HCT116 (cell line): ENCODE results near the gene LRRC15. TPM values are rescaled to one million over a fixed set of nuclear protein-coding genes. Genes with fewer than 3 reads are reported as not detected.

Experiments
- ATAC-seq: fragments of 200-7000 bp; cut with Tn5 transposase; 2 replicates; pipeline ENCODE4 v1.9.1; 2020; ENCODE audit warnings: mild to moderate bottlenecking, moderate library complexity
- BruUV-seq: library from RNA; stranded (reverse); fragments of 400-500 nt; replicated peaks from 2 replicates; lab custom pipeline; 2021; lab: Mats Ljungman, UMichigan
- CTCF ChIA-PET: fragments of 300-600 bp; sonication (Branson Sonifier 250); formaldehyde crosslinking; loops from one replicate; lab custom pipeline; 2021; ENCODE audit warnings: antibody characterized with exemption; lab: Charles Lee
- POLR2A ChIA-PET: fragments of 300-600, 350-600 bp; sonication (Branson Sonifier 250); formaldehyde crosslinking; loops from one replicate; lab custom pipeline; 2021; ENCODE audit warnings: antibody characterized with exemption; lab: Charles Lee
- RAD21 ChIA-PET, 2 experiments: fragments of 300-600 bp; sonication (Branson Sonifier 250); formaldehyde crosslinking; loops; one replicate each; lab custom pipeline; 2023; ENCODE audit warnings: low total read pairs in 2 of 2; ENCODE audit not compliant: uncharacterized antibody in 2 of 2, unreplicated experiment in 2 of 2, low non-redundant PET in 1 of 2; lab: Charles Lee
- DNase-seq: peaks from one replicate; pipeline ENCODE4 v3.0.0-alpha.2; 2010; ENCODE audit warnings: low read depth, low spot score
- H2AFZ ChIP-seq: fragments of 200-600 bp; shearing (Covaris generic), sonication (generic); 2 replicates; pipeline ENCODE4 v1.6.1; 2017; ENCODE audit warnings: low read depth, mixed run types, mixed read lengths, antibody characterized with exemption, low read length; ENCODE audit not compliant: poor library complexity, severe bottlenecking
- H3K27ac ChIP-seq: 2 replicates; pipeline ENCODE4 v1.5.1; 2012; ENCODE audit warnings: low read depth, low read length
- H3K27me3 ChIP-seq: fragments of 200-600 bp; sonication (generic); 2 replicates; pipeline ENCODE4 v1.6.1; 2016; ENCODE audit warnings: mixed run types, low read length, mixed read lengths; ENCODE audit not compliant: insufficient read depth
- H3K36me3 ChIP-seq, 2 experiments: fragments of 200-500 bp in 1 of 2; fragments of 200-600 bp in 1 of 2; sonication (Bioruptor generic) in 1 of 2; sonication (generic) in 1 of 2; 2 replicates each; pipeline versions ENCODE4 v1.5.1 to v1.6.1; 2014 to 2016; ENCODE audit warnings: low read length in 2 of 2, inconsistent platforms in 1 of 2, mixed read lengths in 1 of 2, mixed run types in 1 of 2; ENCODE audit not compliant: insufficient read depth in 2 of 2, control insufficient read depth in 1 of 2
- H3K4me1 ChIP-seq, 2 experiments: fragments of 200-600 bp in 1 of 2; sonication (generic) in 1 of 2; 2 replicates each; pipeline versions ENCODE4 v1.5.1 to v1.6.1; 2012 to 2017; ENCODE audit warnings: low read length in 2 of 2, inconsistent platforms in 1 of 2, mild to moderate bottlenecking in 1 of 2, mixed read lengths in 1 of 2, mixed run types in 1 of 2, moderate library complexity in 1 of 2; ENCODE audit not compliant: insufficient read depth in 2 of 2, control insufficient read depth in 1 of 2
- H3K4me2 ChIP-seq: fragments of 200-600 bp; sonication (generic); 2 replicates; pipeline ENCODE4 v1.6.1; 2017; ENCODE audit warnings: mixed run types, low read length, mixed read lengths
- H3K4me3 ChIP-seq, 2 experiments: fragments of 200-600 bp in 1 of 2; sonication (generic) in 1 of 2; replicated peaks in 1 of 2; 2 replicates each; pipeline ENCODE4 v1.5.1; 2011 to 2016; ENCODE audit warnings: low read length in 2 of 2, control low read depth in 1 of 2, low read depth in 1 of 2, mild to moderate bottlenecking in 1 of 2, mixed read lengths in 1 of 2, mixed run types in 1 of 2
- H3K79me2 ChIP-seq: fragments of 200-600 bp; sonication (generic); 2 replicates; pipeline ENCODE4 v1.6.1; 2017; ENCODE audit warnings: mild to moderate bottlenecking, mixed run types, low read length, moderate library complexity, mixed read lengths; ENCODE audit not compliant: insufficient read depth
- H3K9ac ChIP-seq: fragments of 200-600 bp; sonication (generic); 2 replicates; pipeline ENCODE4 v1.6.1; 2016; ENCODE audit warnings: low read length, mixed read lengths
- H3K9me2 ChIP-seq: fragments of 200-600 bp; sonication (generic), shearing (Covaris generic); 2 replicates; pipeline ENCODE4 v1.6.1; 2017; ENCODE audit warnings: mixed run types, mild to moderate bottlenecking, moderate library complexity; ENCODE audit not compliant: insufficient read depth
- H3K9me3 ChIP-seq, 2 experiments: fragments of 200-500 bp in 1 of 2; fragments of 200-600 bp in 1 of 2; sonication (Bioruptor generic) in 1 of 2; sonication (generic) in 1 of 2; 2 replicates each; pipeline ENCODE4 v1.6.1; 2014 to 2017; ENCODE audit warnings: low read length in 2 of 2, mixed read lengths in 2 of 2, inconsistent platforms in 1 of 2, low read depth in 1 of 2, mild to moderate bottlenecking in 1 of 2, mixed run types in 1 of 2, moderate library complexity in 1 of 2; ENCODE audit not compliant: control insufficient read depth in 1 of 2, insufficient read depth in 1 of 2
- H4K20me1 ChIP-seq: fragments of 200-600 bp; sonication (generic), shearing (Covaris generic); 2 replicates; pipeline ENCODE4 v1.6.1; 2017; ENCODE audit warnings: mixed run types, mild to moderate bottlenecking, moderate library complexity; ENCODE audit not compliant: insufficient read depth
- CBX3 ChIP-seq: IDR thresholded peaks from 2 replicates; pipeline ENCODE4 v1.6.1; 2012; ENCODE audit warnings: low read depth
- EGR1 ChIP-seq: IDR thresholded peaks from 2 replicates; pipeline ENCODE4 v1.6.1; 2012; ENCODE audit warnings: low read depth
- ELF1 ChIP-seq: IDR thresholded peaks from 2 replicates; pipeline ENCODE4 v1.6.1; 2012; ENCODE audit warnings: low read depth, borderline replicate concordance
- EZH2 ChIP-seq: fragments of 200-600 bp; sonication (generic); IDR thresholded peaks from 2 replicates; pipeline ENCODE4 v1.6.1; 2017; ENCODE audit warnings: antibody characterized with exemption, mixed run types
- FOSL1 ChIP-seq: IDR thresholded peaks from 2 replicates; pipeline ENCODE4 v1.6.1; 2012; ENCODE audit warnings: low read depth
- JUND ChIP-seq: IDR thresholded peaks from 2 replicates; pipeline ENCODE4 v1.6.1; 2012
- POLR2A ChIP-seq: IDR thresholded peaks from 2 replicates; pipeline ENCODE4 v1.7.0; 2011; ENCODE audit warnings: borderline replicate concordance; ENCODE audit not compliant: insufficient read depth, insufficient read length; ENCODE audit errors: extremely low read depth
- POLR2AphosphoS5 ChIP-seq: IDR thresholded peaks from 2 replicates; pipeline ENCODE4 v1.6.1; 2011; ENCODE audit warnings: mild to moderate bottlenecking, low read depth, low read length, moderate library complexity
- RAD21 ChIP-seq: IDR thresholded peaks from 2 replicates; pipeline ENCODE4 v1.6.1; 2012; ENCODE audit warnings: low read depth, mild to moderate bottlenecking
- SIN3A ChIP-seq: IDR thresholded peaks from 2 replicates; pipeline ENCODE4 v1.6.1; 2012; ENCODE audit warnings: low read depth
- SP1 ChIP-seq: IDR thresholded peaks from 2 replicates; pipeline ENCODE4 v1.6.1; 2012; ENCODE audit warnings: low read depth
- SRF ChIP-seq: IDR thresholded peaks from 2 replicates; pipeline ENCODE4 v1.6.1; 2012; ENCODE audit warnings: low read depth
- TCF7L2 ChIP-seq: IDR thresholded peaks from 2 replicates; pipeline ENCODE4 v1.7.0; 2011; ENCODE audit warnings: borderline replicate concordance, inconsistent platforms; ENCODE audit not compliant: insufficient read depth, insufficient read length; ENCODE audit errors: extremely low read depth
- YY1 ChIP-seq: IDR thresholded peaks from 2 replicates; pipeline ENCODE4 v1.6.1; 2011; ENCODE audit warnings: low read length, low read depth, moderate library complexity, mild to moderate bottlenecking; ENCODE audit not compliant: insufficient replicate concordance; ENCODE audit errors: extremely low read depth
- ZBTB33 ChIP-seq: IDR thresholded peaks from 2 replicates; pipeline ENCODE4 v1.6.1; 2011; ENCODE audit warnings: mild to moderate bottlenecking, low read length, moderate library complexity; ENCODE audit not compliant: insufficient replicate concordance; ENCODE audit errors: extremely low read depth
- ZNF274 ChIP-seq: fragments of 200-500 bp; sonication (Bioruptor generic); IDR thresholded peaks from 2 replicates; pipeline ENCODE4 v1.6.1; 2014; ENCODE audit warnings: mild to moderate bottlenecking, low read depth, low read length, inconsistent platforms
- intact Hi-C: fragments of 100-400 bp; cut with micrococcal nuclease; formaldehyde crosslinking; loops from 2 replicates; pipeline ENCODE4 v1.10.0; 2022
- total RNA-seq: library from RNA; stranded (reverse); gene quantifications from one replicate; pipeline ENCODE4 v1.2.1, GENCODE V29; 2021; ENCODE audit not compliant: unreplicated experiment
- TF ChIP-seq, protein P1 (sequence below): IDR thresholded peaks from 2 replicates; pipeline ENCODE4 v1.6.1; 2012
- TF ChIP-seq, protein P2 (sequence below), 3 experiments: fragments of 200-600 bp in 1 of 3; sonication (generic) in 1 of 3; IDR thresholded peaks in 2 of 3; conservative IDR thresholded peaks in 1 of 3; 2 replicates each; pipeline ENCODE4 v1.5.1; 2012 to 2017; ENCODE audit warnings: low read depth in 2 of 3, low read length in 2 of 3, antibody characterized with exemption in 1 of 3, borderline replicate concordance in 1 of 3, control low read depth in 1 of 3, mild to moderate bottlenecking in 1 of 3, mixed read lengths in 1 of 3, mixed run types in 1 of 3, moderate library complexity in 1 of 3; ENCODE audit not compliant: insufficient read depth in 1 of 3

Gene LRRC15
- total RNA-seq, 1 experiment from 2014 or later, result not detected

DNA sequence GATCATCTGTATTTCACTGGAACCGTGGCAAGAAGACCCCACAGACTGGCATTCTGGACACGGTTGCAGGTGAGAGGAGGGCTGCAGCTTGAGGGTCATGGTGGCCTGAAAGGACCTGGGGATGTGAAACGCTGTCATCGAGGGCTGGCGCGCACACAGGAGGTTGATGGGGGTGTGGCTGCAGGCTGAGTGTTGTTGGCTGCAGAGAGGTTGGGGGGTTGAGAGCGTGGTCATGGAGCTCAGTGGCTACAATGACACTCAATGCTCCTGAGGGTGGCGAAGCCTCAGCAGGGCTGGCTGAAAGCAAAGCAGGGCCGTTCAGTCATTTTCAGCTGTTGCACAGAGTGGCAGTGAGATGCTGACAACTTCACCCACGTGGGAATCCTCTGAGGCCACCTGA is 39.4 kb downstream of the LRRC15 start:
- no TSS peak for BruUV-seq
- no peak for ATAC-seq
- DNase-seq, result no peak
- H3K4me1 ChIP-seq, result peaks cover 19 to 64% of the 10 kb centered on the region in 2 experiments; a peak in 3 of 4 replicates
- H3K9me3 ChIP-seq, result peaks cover 0 to 13% of the 10 kb centered on the region in 2 experiments; a peak in 1 of 4 replicates
- H4K20me1 ChIP-seq, result no peaks in the 10 kb centered on the region
- ChIA-PET RAD21 (no interaction called here), CTCF (interaction anchor here (1.9 kb wide), 1 partner anchor 14 kb away, joined by 14 read pairs; no protein-coding TSS in a partner anchor), POLR2A (no interaction called here)
- H3K79me2 ChIP-seq, result no peaks in the 10 kb centered on the region
- H3K4me2 ChIP-seq, result no peak overlapping the region; the same call in 1 of the 2 replicates
- intact Hi-C loops, result loop anchor here (5.0 to 10.0 kb wide), 4 partner anchors 242 to 1185 kb away; partner anchors contain the start of gene LSG1
- no peak overlapping the region for H2AFZ ChIP-seq
- no peak overlapping the region for H3K27ac ChIP-seq
- no peaks in the 10 kb centered on the region for H3K9me2 ChIP-seq
- H3K27me3 ChIP-seq, result no peaks in the 10 kb centered on the region
- H3K9ac ChIP-seq, result no peak overlapping the region
- no peak overlapping the region for H3K4me3 ChIP-seq
- TF ChIP-seq ELF1 (no peak), POLR2A (no peak), EGR1 (no peak), ZBTB33 (no peak), TCF7L2 (no peak), CBX3 (no peak), SIN3A (no peak), ZNF274 (no peak), RAD21 (no peak), JUND (no peak), FOSL1 (no peak), POLR2AphosphoS5 (no peak), SRF (no peak), YY1 (no peak), SP1 (no peak), EZH2 (no peak)
- TF ChIP-seq, protein P1, sequence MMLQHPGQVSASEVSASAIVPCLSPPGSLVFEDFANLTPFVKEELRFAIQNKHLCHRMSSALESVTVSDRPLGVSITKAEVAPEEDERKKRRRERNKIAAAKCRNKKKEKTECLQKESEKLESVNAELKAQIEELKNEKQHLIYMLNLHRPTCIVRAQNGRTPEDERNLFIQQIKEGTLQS, result no peak
- TF ChIP-seq, protein P2, sequence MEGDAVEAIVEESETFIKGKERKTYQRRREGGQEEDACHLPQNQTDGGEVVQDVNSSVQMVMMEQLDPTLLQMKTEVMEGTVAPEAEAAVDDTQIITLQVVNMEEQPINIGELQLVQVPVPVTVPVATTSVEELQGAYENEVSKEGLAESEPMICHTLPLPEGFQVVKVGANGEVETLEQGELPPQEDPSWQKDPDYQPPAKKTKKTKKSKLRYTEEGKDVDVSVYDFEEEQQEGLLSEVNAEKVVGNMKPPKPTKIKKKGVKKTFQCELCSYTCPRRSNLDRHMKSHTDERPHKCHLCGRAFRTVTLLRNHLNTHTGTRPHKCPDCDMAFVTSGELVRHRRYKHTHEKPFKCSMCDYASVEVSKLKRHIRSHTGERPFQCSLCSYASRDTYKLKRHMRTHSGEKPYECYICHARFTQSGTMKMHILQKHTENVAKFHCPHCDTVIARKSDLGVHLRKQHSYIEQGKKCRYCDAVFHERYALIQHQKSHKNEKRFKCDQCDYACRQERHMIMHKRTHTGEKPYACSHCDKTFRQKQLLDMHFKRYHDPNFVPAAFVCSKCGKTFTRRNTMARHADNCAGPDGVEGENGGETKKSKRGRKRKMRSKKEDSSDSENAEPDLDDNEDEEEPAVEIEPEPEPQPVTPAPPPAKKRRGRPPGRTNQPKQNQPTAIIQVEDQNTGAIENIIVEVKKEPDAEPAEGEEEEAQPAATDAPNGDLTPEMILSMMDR (IDR thresholded peaks at IDR 0.05 in 2 of 3, conservative IDR thresholded peaks at IDR 0.05 in 1 of 3; ENCODE audit: borderline replicate concordance in 1 of 3, insufficient read depth in 1 of 3, low read depth in 2 of 3, low read length in 2 of 3), result no peak
- TF ChIP-seq, all 23 proteins: peak for 0
- H3K36me3 ChIP-seq, result no peaks in the 10 kb centered on the region
